Measurements from ENCODE around the gene ASB13. TPM values are rescaled to one million over a fixed set of nuclear protein-coding genes. Genes with fewer than 3 reads are reported as not detected.

ASB13 gene
- total and polyA plus RNA-seq, 2 of the 13 experiments (the other 11 are each of a cell fraction or from before 2014, with no cell fraction given) = 9.3 to 15.4 TPM

GRCh38 chr10:5666841-5667630 lies 641 bp upstream of the ASB13 start (continued):
- TF ChIP-seq SP140L (CRISPR knock-in tag; IDR thresholded peaks at IDR 0.05; ENCODE audit: borderline replicate concordance) = 0 out of 2 replicates have a peak, but pooled peaks have one; percentile 40
- peak; percentile 62; the same call in 1 of the 2 replicates for TF ChIP-seq HINFP (CRISPR knock-in tag; IDR thresholded peaks at IDR 0.05; ENCODE audit: low read depth)
- no peak for TF ChIP-seq AHR (CRISPR knock-in tag; IDR thresholded peaks at IDR 0.05)
- TF ChIP-seq FOXC1 (CRISPR knock-in tag; IDR thresholded peaks at IDR 0.05; ENCODE audit: borderline replicate concordance) = peak; percentile 52; the same call in 1 of the 2 replicates
- peak; percentile 73; the same call in 1 of the 2 replicates for TF ChIP-seq MAX (IDR thresholded peaks at IDR 0.05)
- TF ChIP-seq ZNF20 (CRISPR knock-in tag; IDR thresholded peaks at IDR 0.05) = no peak
- no peak for TF ChIP-seq ZNF414 (CRISPR knock-in tag; IDR thresholded peaks at IDR 0.05)
- 0 out of 2 replicates have a peak, but pooled peaks have one; percentile 6 for TF ChIP-seq ONECUT2 (CRISPR knock-in tag; IDR thresholded peaks at IDR 0.05)
- TF ChIP-seq TAF15 (IDR thresholded peaks at IDR 0.05; ENCODE audit: low read depth, low read length, poor library complexity, severe bottlenecking) = no peak
- TF ChIP-seq UBTF (CRISPR knock-in tag; IDR thresholded peaks at IDR 0.05) = peak; percentile 31
- 0 out of 2 replicates have a peak, but pooled peaks have one; percentile 34 for TF ChIP-seq ZSCAN9 (CRISPR knock-in tag; IDR thresholded peaks at IDR 0.05; ENCODE audit: borderline replicate concordance)
- TF ChIP-seq DPF2 (CRISPR knock-in tag; IDR thresholded peaks at IDR 0.05; ENCODE audit: borderline replicate concordance, low read depth) = 0 out of 2 replicates have a peak, but pooled peaks have one; percentile 12
- TF ChIP-seq GATAD2A (CRISPR knock-in tag; IDR thresholded peaks at IDR 0.05) = no peak; the same call in 1 of the 2 replicates
- TF ChIP-seq ZNF512 (CRISPR knock-in tag; IDR thresholded peaks at IDR 0.05) = peak; percentile 77; the same call in 1 of the 2 replicates
- TF ChIP-seq HNF4G (IDR thresholded peaks at IDR 0.05; ENCODE audit: borderline replicate concordance, low read depth, low read length) = no peak
- TF ChIP-seq HNF4G (CRISPR knock-in tag; IDR thresholded peaks at IDR 0.05; ENCODE audit: borderline replicate concordance, low read depth) = 0 out of 2 replicates have a peak, but pooled peaks have one; percentile 24
- no peak for TF ChIP-seq SP5 (CRISPR knock-in tag; IDR thresholded peaks at IDR 0.05; ENCODE audit: borderline replicate concordance, low read depth)
- TF ChIP-seq NR2F2 (IDR thresholded peaks at IDR 0.05; ENCODE audit: borderline replicate concordance, low read depth) = no peak
- no peak for TF ChIP-seq ZBTB21 (CRISPR knock-in tag; IDR thresholded peaks at IDR 0.05)
- peak; percentile 61; the same call in 1 of the 2 replicates for TF ChIP-seq MXD1 (CRISPR knock-in tag; IDR thresholded peaks at IDR 0.05)
- no peak for TF ChIP-seq DNMT1 (CRISPR knock-in tag; IDR thresholded peaks at IDR 0.05)
- 0 out of 2 replicates have a peak, but pooled peaks have one; percentile 1 for TF ChIP-seq ZNF563 (CRISPR knock-in tag; IDR thresholded peaks at IDR 0.05)
